GM12801 (cell line): ENCODE results near the gene PLOD2.

Source experiments
- TF ChIP-seq, protein P1 (sequence below): IDR thresholded peaks from one replicate; pipeline ENCODE4 v1.5.1; 2011; ENCODE audit warnings: control low read depth; ENCODE audit not compliant: insufficient read length; ENCODE audit errors: extremely low read depth

Gene PLOD2

GRCh38 chr3:146086211-146086610 is 74.8 kb downstream of the PLOD2 start:
- TF ChIP-seq, protein P1, sequence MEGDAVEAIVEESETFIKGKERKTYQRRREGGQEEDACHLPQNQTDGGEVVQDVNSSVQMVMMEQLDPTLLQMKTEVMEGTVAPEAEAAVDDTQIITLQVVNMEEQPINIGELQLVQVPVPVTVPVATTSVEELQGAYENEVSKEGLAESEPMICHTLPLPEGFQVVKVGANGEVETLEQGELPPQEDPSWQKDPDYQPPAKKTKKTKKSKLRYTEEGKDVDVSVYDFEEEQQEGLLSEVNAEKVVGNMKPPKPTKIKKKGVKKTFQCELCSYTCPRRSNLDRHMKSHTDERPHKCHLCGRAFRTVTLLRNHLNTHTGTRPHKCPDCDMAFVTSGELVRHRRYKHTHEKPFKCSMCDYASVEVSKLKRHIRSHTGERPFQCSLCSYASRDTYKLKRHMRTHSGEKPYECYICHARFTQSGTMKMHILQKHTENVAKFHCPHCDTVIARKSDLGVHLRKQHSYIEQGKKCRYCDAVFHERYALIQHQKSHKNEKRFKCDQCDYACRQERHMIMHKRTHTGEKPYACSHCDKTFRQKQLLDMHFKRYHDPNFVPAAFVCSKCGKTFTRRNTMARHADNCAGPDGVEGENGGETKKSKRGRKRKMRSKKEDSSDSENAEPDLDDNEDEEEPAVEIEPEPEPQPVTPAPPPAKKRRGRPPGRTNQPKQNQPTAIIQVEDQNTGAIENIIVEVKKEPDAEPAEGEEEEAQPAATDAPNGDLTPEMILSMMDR, result no peak

DNA sequence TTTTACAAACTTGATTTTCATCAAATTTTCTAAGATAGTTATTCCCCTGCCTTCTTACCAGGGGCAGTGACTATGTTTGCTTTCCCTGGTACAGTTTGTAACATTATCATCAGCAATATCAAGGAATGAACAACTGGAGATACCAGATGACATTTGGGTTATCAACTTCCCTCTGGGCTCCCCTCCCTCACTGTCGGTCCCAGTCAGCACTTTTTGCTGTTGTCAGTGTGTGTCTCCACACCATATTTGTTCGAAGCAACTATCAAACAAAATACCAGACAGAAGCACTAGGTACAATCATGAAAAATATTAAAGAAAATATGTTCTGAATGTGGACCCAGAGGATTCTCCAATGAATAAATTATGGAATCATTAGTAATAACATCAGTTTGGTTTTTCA is 75.3 kb downstream of the PLOD2 start:
- TF ChIP-seq, protein P1, result no peak

- TF ChIP-seq, protein P1, result no peak
Observed at GRCh38 chr3:146080578-146080977, 80.4 kb downstream of the PLOD2 start.

DNA sequence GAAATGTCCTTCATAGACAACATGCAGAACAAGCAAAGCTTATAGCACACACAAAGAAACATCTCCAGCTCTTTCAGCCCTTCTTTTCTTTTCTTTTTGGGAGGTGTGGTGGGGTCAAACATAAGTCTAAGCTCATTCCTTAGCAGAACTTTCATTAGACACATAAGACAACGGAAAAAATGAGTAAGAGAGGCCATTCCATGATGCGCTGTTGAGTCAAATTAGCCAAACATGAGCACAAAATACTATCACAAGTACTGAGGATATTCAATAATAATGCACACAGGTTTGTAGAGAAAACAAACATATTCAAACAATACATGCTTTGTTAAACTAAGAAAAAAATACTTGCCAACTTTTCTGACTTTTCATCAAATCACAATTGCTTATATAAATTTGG is 83.0 kb downstream of the PLOD2 start:
- TF ChIP-seq, protein P1, result no peak

DNA sequence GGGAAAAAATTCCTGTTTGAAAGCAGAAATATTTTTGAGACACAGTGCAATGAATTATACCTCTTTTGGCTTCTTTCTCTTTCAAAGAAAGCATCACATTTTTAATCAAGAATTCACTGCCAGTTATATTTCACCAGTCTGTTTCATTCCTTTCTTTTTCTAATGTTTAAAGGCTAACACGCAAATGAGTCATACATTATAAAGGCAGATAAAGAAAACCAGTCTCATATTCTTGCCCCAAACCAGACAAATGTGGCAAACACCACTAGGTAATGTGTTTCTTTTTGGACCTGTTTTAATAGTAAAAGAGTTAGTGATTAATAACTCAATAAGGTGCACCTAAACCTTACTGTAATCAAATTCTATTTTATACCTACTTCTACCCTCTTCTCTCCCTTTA is 83.8 kb downstream of the PLOD2 start:
- TF ChIP-seq, protein P1, result no peak

- TF ChIP-seq, protein P1, result no peak
Observed at GRCh38 chr3:146072824-146073223, 88.2 kb downstream of the PLOD2 start.

GRCh38 chr3:146072061-146072460 is 88.9 kb downstream of the PLOD2 start:
- TF ChIP-seq, protein P1, result no peak

DNA sequence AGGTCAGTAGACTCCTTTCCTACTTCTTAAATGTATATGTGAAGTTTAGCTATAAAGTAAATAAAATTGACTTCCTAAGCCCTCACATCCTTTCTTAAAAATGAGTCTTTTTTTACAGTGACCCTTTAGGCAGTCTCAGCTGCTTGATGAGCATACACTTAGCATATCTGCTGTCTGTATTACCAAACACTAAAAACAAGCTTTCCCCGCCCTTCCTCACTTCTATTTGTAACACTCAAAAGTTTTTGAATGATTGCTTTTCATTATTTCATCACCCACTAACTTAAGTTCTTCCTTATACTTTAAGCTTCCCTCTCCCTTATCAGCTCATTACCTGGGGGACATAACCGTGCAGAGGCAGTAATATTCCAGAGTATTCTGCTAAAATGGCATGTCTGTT is 89.4 kb downstream of the PLOD2 start:
- TF ChIP-seq, protein P1, result no peak
